Measurements from ENCODE around the gene AHRR.
"Not testable (repeated sequence)": the region's sequence is repeated elsewhere in the genome, so short reads cannot be mapped to it uniquely, and the experiment has no call there.

AHRR gene

DNA sequence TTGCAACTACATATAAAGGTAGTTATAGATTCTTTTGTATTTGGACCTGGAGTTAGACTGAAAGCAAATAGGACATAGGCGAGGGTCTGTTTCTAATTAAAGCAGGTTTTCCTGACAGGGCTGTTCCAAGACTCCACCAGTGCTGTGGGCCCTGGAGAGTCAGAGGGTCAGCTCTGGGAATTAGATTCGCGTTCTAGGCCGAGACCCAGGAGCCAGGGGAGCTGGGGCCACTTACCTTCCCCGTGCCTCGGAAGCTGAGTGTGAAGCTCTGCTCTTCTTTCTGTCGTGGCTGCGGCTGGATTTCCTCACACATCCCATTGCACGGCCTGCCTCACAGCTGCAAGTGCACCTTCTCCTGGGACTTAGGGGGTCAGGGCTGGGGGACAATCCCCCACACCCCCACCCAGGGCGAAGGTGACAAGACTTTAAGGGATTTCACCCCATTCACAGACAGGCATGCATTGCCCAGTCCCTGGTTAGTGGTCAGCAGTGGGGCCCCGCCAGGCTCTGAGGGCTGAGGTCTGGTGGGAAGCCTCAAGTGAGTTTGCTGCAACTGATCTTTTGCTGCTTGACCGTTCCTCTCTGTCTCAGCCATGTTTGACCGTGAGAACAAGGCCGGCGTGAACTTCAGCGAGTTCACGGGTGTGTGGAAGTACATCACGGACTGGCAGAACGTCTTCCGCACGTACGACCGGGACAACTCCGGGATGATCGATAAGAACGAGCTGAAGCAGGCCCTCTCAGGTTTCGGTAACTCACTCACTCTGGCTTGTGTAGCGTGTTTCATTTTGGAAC, 15.3 kb upstream of the AHRR start:
- no peak for DNase-seq

DNA sequence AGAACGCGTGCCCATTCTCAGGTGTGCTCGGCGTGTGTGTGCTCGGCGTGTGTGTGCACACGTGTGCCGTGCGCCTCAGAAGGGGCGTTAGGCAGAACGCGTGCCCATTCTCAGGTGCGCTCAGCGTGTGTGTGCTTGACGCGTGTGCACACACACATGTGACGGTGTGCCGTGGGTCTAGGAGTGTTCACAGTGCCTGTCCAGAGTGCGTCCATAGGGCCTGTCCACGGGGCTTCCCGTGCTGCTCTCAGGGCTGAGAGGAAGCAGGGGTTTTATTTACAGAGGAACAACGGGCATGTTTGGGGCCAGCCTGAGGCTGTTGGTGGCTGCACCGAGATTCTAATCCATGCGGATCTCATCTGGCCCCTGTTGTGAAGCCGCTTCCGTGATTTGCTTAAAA, 14.2 kb upstream of the AHRR start:
- no peak for DNase-seq

DNA sequence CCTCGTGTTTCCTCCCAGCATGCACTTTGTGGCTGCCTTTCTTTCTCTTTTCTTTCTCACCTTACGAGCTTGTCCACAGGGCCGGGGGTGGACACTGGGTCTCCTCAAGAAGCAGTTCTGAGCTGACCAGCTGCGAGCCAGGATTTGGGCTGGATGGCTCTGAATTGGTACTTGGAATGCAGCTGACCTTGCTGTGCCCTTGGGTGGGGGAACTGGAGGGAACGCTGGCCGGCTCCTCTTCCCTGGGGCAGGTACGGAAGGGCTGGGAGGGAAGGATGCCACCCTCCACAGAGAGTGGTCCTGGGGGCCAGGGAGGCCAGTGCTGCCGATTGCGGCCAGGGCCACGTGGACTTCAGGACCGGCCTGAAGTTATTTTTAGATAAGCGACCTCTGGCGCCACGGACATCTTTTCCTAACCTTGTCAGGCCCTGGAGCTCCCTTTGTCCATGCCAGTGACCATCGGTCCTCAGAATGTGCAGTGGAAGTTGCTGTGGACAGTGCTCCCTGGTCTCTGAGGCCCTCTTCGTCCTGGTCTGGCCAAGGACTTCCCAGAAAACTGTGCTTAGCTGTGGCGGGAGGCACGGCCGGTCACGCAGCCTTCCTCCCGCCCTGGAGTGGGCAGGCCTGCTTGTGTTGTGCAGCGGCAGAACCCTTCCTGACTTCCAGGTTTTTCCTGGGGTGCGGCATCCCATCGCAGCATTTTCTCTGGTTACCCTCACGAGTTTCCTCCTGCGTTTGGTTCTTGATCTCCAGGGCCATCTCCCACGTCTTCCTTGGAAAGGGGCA, 13.5 kb upstream of the AHRR start:
- no peak for DNase-seq

DNA sequence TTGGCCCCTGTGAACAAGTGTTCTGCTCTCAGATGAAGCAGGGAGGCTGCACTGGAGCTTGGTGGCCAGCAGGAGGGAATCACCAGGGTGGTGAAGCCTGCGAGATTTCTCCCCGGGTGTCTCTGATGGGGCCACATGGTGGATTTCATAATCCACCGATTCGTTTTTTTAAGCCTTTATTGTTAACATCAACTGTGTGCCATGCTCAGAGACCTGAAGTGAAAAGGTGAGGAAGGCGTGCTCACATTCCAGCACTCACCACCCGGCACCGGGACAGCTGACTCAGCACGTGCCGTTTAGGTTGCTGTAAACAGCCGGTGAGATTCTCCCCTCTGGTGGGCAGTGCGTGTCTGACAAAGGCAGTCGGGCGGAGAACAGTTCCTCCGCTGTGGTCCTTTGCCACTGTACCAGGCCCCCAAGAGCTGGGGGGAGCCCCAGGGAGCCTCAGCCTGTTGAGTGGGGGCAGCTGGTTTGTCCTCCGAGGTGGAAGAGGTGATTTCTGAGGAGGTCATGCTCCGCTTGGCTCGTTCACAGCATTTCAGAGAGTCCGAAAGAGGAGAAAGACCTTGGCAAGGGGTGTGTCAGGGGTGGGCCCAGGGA, 12.7 kb upstream of the AHRR start:
- no peak for DNase-seq

DNA sequence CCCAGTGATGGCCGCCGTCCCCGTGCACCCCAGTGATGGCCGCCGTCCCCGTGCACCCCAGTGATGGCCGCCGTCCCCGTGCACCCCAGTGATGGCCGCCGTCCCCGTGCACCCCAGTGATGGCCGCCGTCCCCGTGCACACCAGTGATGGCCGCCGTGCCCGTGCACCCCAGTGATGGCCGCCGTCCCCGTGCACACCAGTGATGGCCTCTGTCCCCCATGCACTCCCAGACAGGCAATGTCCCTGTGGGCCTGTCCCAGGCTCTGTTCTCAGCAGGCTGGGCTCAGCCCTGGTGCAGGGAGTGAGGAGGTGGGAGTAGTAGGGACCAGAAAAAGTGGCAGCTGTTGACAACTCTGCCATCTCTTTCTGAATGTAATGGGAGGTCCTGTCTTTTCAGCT, 11.7 kb upstream of the AHRR start:
- not testable (repeated sequence) for DNase-seq

DNA sequence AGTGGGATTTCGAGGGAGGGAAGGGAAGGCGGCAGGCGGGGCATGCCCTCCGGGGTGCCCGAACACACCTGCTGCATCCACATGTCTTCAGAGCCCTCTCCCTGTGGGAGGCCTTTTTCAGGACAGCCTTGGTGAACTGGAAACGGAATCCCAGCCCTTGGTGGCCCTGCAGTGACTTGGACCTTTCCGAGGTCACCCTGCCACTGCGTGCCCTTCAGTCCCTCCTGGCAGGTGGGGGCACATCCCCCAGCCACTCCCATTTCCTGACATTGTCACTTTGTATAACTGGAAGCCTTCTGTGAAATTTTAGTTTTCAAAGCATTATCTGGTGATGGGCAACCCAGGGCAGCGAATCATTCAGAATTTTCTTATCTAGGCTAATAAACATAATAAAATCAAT, 11.0 kb upstream of the AHRR start:
- DNase-seq = no peak

DNA sequence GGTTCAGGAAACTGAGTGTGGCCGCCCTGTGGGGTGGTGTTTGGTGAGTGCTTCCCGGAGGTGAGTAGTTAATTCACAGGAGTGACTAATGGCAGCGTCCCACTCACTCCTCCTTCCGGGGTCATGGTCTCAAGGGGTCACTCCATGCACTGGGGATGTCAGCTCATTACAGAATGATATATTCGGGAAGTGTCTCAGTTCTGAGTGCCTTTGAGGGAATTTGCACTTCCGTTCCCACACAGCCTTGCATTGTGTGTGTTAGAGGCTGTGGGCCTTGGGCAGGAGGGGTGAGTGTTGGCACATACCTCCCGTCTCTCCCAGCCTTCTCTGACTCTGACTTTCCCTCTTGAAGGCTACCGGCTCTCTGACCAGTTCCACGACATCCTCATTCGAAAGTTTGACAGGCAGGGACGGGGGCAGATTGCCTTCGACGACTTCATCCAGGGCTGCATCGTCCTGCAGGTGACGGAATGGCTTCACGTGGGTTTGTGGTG, 10.5 kb upstream of the AHRR start:
- DNase-seq = no peak

DNA sequence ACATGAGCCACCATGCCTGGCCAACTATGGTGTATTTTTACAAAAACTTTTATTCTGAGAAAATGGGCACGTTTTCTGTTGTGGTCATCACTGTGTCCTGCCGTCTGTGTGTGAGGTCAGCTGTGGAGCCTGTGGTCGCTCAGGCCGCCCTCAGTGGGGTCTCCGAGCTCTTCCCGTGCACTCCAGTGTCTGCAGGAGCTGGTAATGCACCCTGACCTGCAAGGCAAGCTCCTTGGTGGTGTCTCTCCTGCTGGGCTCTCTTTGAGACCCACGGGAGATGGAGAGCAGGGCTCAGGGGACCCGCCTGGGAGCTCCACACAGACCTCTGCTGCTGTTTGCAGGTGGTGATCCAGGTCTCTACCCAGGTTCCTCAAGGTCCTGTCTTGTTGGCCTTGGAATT, 9.6 kb upstream of the AHRR start:
- DNase-seq = no peak

DNA sequence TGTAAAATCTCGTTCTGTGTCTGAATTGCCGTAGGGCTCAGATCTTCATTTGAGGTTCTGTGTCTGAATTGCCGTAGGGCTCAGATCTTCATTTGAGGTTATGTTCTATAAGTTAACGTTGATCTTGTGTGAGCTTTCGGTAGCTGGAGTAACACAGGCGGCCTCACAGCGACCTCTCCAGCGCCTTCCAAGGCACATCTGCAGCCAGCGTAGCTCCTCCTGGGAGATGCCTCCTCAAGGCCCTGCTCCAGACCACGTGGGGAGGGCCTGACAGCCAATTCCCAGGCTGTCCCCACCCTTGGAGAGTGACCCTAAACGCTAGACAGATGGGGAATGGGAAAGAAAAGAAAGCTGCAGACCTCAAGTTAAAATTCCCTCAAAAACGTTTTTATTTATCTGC, 8.7 kb upstream of the AHRR start:
- DNase-seq = no peak

DNA sequence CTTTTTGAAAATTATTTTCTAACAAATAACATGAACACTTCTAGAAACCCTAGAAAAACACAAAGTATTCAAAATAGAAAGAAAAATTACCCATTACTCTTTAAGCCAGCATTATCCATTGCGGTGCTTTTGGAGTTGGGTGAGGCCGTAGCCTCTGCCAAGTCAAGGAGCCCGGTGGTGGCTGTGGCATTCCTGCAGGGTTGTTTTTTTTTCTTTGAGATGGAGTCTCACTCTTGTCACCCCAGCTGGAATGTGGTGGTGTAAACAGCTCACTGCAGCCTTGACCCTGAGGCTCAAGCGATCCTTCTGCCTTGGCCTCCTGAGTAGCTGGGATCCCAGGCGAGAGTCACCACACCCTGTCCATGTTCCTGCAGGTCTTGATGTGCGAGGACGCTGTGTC, 8.2 kb upstream of the AHRR start:
- DNase-seq = no peak

DNA sequence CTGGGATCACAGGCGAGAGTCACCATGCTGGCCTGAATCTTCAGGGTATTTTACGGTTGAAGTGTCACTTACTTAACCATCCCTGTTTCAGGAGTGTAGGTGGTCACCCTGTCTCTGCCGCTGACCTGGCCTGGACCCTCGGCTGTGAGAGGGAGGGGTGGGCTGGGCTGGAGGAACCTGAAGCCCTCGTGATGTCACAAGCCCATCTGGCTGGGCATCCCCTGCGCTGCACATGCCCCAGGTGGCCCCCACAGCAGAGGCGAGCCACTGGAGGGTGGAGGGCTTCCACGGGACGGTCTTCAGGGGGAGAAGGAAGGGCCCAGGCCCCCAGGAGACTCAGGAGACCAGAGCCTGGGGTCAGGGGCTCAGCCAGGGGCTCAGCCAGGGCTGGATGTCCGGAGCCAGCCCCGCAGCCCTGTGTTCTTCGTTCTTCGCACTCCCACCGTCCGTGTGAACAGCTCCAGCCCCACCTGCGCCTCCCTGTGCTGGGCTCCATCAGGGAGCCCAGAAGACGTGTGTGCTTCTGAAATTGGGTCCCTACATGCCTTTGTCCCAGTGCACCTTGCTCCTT, 7.6 kb upstream of the AHRR start:
- no peak for DNase-seq

DNA sequence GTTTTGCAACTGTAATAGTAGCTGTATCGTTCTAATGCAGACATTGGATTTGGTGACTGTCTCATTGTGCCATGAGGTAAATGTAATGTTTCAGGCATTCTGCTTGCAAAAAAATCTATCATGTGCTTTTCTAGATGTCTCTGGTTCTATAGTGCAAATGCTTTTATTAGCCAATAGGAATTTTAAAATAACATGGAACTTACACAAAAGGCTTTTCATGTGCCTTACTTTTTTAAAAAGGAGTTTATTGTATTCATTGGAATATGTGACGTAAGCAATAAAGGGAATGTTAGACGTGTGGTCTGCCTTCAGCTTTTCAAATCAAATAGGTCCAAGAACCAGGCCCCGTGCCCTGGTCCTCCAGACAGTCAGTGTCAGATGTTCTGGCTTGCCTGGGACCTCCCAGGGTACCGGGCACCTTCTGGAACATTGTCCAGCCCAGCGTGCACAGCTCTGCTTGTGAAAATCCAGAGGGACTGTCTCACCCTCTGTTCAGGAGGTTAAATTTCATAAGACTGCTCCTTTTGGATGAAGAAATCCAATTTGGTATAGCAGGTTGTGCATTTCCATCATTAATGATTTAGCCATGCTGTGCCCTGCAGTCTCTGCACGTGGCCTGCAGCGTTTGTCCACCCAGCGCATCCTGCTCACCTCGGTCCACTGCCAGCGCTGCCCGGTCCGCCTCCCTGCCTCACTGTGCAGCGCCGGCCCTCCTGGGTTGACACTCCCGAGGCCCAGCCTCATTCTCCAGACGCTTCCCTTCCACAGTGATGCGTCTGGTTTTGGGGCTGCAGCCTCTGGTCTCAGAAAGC, 6.6 kb upstream of the AHRR start:
- no peak for DNase-seq

DNA sequence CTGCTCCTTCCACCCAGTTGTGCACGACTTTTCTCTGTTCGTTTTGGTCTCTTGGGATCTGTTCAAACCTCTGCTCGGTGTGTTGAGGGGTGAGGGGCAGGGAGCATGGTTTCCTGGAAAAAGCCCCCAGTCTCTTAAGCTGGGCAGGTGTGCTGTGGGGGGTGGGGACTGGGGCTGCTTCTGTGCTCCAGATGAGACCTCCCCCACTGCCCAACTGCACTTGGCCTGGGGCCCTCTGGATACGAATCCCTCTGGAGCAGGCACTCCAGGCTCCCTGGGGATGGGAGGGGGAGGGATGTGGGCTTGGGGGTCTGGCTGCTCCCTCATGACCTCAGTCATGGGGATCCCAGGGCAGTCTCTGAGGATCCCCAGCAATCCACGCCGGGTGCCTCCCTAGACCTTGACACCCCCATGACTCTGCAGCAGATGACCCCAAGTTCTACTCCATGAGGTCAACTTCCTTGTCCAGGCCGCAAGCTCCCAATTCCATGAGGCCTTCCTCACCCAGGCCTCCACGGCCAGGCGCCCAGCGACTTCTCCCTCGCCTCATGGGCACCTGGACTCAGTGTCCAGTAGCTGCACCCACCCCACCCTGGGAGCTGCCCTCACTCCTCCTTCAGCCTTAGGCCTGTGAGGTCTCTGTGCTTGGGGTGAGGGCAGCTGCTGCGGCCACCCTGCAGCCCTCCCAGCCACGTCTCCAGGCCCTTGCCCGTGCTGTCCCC, 5.9 kb upstream of the AHRR start:
- DNase-seq = no peak

DNA sequence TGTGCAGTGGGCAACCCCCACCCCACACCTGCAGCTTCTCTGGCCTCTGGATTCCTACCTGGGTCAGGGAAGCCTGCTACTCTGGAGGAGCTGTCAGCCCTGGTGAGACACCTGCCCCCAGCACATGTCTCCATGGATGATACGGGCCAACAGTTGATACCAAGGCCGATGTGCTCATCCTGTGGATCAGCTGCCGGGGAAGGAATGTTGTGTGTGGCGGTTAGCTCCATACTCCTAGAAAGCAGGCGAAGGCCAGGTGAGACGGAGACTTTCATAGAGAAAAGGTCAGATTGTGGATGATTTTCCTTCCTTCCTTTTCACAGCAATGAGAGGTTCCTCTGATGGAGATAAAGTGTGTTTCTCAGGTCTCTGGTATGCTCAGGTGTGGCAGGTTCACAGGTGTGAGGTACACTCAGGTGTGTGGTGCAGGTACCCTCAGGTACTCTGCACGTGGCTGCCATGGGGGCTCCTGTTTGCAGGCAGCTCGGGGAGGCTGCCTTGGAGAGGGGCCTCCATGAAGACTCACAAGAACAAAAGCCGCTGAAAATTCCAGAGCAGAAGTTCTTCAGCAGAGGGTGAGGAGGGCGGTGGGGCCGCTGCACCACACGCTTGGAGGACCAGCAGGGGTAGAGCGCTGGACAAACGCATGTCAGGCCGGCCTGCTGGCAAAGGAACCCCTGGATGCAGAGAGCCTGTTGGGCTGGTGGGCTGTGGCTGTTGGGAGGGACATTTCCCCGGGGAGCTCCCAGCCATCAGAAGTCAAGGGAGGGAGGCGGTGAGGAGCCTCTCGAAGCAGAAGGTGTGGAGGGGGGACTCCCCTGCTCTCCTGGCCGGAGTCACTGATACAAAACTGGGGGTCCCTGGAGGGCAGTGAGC, 5.1 kb upstream of the AHRR start:
- DNase-seq = no peak

DNA sequence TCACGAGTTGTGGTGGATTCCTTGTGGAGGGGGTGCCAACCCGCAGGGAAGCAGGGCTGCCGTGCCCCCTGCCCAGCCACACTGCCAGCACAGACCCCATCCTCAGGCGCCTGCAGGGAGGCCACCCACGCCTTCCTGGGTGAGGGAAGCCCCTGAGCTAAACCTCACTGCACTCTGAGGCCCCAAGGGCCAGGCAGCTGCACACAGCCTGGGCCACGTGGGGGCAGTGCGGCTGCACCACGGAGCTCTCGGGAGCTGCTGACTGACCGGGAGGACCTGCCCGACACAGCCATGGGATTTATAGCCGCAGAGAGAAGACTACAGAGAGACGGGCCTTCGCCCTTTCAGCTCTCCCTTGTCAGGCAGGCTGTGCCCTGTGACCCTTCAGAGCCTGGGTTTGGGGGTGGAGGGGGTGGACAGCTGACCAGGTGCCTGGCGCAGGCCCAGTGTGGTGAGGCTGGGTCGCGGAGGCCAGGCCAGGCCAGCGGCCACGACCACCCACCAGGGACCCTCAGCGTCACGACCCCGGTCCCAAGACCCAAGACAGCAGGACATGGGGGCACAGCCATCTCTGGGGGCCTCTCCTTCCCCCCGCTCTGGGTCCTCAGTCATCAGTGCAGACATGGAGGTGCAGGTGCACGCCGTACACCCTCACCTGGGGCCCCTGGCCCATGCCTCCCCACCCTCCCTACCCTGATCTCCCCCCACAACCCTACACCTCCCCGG, 4.3 kb upstream of the AHRR start:
- peak; percentile 48 for DNase-seq

DNA sequence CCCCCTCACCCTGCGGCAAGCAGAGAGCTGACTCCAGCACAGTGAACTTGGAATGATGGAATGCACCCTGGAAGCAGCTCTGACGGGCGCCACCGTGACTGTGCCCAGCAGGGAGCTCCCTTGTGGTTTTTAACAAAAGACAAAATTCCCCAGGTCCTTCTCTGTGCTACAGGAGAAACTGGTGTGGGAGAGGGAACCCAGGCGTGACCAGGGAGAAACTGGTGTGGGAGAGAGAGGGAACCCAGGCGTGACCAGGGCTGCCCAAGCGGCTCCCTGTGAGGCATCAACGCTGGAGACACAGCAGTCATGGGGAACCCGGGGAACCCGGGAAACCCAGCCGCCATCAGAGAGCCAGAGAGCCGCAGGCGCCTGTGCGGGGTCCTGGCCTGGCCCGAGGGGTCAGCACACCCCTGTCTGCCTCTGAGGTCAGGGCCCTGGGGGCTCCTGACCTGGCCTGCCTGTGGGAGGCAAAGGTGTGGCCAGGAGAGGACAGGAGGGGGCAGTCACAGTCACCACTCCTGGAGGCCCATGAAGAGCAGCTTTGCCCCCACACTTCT, 3.1 kb upstream of the AHRR start:
- no peak for DNase-seq

DNA sequence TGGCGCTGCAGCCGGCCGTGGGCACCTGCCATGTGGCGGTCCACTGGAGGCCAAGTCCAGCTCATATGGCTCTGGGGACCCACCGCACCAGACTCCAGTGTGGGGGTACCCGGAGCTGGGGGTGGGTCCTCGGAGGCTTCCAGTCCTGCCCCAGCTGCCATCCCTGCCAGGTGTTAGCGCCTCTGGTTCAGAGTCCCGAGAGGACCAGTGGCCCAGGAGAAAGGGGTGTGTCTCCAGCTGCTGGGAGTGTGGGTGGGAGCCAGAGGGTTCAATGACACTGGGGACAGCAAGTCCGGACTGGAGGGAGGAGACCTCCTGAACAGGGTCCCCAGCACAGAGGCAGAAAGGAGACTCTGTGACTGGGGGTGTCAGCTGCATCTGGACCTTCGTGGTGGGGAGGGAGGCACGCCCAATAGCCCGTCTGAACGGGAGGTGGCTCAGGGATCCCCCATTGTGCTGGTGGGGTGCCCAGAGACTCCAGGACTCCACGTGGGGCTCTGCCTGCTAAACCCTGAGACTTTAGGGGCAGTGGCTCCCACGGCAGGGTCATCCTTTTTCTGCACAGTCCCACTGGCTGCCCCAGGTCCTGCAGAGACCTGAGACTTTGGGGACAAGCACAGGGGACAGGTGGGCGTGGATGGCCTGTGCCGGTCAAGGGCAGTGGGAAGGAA, 2.4 kb upstream of the AHRR start:
- DNase-seq = no peak

DNA sequence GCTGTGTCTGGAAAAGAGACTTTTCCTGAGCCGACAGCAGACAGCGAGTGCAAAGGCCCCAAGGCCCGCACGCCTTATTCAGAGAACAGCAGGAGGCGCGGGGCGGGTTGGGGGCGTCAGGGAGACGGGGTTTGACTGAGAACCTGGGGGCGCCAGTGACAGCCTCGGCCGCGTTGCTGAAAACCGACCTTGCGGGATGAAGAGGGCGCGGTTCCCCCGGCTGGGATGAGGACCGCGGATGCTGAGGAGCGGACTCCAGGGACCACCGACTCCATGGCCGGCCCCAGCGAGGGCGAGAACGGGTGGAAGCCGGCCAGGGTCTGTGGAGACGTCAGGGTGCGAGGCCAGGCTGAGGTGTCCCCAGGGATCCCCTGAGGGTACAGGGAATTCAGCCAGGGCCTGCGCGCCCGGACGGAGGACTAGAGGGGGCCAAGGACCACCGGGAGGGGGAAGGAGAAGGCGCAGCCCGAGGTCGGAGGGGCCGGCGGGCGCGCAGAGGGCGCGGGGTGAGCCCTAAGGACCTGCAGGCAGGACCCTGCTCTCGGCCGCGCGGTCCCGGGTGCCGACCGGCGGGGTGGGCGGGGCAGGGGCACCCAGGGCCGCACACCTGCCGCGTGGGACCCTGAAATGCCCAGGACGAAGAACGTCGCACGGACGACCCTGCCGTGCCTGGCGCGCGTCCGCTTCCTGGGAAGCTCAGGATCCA, 837 bp upstream of the AHRR start:
- no peak for DNase-seq

Measured in stimulated activated CD4-positive, alpha-beta T cell treated with anti-CD3 and anti-CD28 coated beads, Interleukin-4, amount 100 ng/mL, for 24 hours (primary cell).